KG1 (cell line): ENCODE data around the gene ANXA1.

ENCODE experiments used
- DNase-seq: peaks from one replicate; lab custom pipeline; 2025; lab: John Stamatoyannopoulos, UW

The ANXA1 gene

DNA sequence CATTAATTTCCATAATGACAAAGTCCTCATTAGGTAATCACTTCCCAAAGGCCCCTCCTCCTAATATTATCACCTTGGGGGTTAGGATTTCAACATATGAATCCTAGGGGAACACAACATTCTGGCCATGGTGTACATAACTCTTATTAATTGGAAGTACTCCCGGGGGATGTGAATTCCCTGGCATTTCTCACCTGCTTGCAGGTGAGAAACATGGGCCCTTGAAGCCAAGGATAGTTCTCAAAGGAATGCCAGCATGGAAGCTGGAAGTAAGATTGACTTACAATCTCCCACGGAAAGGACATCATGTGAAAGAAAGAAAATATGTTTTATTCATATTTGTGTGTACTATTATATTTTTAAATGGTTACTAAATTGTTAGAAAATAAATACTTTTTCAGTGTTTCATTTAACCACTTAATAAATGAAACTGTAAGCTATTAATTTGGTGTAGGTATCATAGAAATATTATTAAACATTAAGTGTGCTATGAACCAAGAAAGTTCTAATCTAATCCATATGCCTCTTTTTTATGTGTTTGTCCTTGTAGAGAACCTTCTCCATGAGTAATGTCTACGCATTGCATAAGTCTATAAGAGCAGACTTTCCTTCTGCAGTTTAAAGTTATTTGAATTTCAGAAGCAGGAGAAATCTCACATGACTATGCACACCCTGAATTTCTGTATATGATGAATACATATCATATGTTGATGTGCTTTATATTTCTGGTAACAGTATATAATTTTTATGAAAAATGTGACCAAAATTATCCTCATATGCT, 59.4 kb downstream of the ANXA1 start:
- DNase-seq = no peak

DNA sequence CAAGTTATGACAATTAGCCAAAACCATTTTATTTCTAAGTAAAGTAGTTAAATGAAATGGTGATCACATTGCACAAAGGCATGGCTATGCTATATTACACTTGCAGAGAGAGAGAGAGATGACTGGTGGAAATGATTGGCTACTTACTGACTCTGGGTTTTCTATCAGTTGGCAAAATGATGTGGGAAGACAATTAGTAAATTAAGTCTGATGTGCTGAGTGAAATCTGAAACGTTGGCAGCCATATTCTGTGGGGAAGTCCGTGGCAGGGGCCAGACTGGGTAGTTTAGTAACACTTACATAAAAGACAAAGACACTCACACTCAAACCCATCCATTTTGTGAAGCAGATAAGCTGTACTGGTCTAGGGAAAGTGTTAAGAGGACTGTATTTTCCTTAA, 61.6 kb downstream of the ANXA1 start:
- DNase-seq = no peak

DNA sequence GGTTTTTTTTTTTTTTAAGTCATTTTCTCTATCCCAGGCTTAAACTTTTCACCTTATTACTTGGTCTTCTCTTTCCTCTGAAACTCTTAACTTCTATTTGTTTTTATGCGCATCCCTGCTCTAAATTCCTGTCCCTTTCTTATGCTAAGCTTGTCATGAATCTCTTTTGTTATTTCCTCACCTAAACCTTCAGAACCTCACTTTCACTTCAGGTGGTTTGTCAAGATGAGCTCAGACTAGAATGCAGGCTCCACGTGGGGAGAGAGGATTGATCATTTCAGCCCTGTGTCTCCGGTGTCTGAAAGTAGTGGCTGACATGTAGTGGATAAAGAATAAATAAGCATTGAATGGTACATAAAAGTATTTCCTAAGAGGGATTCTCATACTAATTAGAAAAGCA, 63.6 kb downstream of the ANXA1 start:
- DNase-seq = no peak

DNA sequence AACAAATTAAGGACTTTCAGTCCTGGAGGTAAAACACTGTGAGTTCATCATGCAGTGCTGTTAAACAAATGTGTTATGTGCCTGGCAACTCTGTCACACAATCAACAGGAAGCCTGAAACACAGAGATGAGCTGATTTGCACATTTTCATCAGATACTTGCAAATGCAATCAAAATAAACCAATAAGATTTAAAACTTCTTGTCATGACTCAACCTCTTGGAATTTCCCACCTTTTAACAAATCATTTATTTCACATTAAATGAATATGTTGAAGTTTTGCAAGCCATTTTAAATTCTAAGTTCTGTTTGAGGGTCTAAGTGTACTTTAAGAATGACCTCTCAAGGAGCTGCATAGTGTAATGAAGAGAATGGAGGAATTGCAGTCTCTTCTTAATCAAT, 64.4 kb downstream of the ANXA1 start:
- DNase-seq = no peak
